AML-193 (cell line): ENCODE results near the gene GJB3.
A peak's percentile ranks its signal among the peaks of the same experiment; 100 is the strongest.
"Not testable (repeated sequence)": the region's sequence is repeated elsewhere in the genome, so short reads cannot be mapped to it uniquely, and the experiment has no call there.

Experiments
- DNase-seq, 2 experiments: peaks; one replicate each; lab custom pipeline; 2025; lab: John Stamatoyannopoulos, UW

The GJB3 gene

GRCh38 chr1:34786521-34787325 lies 5.7 kb downstream of the GJB3 start:
- peak; percentile 52 to 65 for DNase-seq

- peak; percentile 8 to 17 for DNase-seq
These were observed 6.7 kb downstream of the GJB3 start for GRCh38 chr1:34787461-34788420.

GRCh38 chr1:34790985-34791384 lies 10.0 kb downstream of the GJB3 start:
- DNase-seq, result no peak

DNA sequence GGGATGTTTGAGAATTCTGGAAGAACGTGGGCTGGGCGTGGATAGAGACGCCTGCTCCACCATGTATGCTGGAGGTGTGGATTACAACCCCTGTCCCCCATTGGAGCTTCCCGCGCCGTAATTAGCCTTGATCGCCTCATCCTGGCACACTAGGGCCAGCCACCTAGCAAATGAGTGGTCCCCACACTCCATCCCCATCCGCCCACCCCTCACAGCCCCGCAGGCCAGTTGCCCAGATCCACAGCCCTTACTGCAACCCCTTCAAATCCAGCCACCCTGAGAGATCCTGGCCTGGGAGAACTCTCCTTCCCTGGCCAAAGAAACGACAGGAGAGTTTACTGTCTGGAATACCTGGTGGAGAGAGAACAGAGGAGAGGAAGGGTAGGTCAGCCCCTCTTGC lies 11.4 kb downstream of the GJB3 start:
- no peak for DNase-seq

- DNase-seq, result no peak
These were observed 12.1 kb downstream of the GJB3 start, which contains the start of gene GJA4 for GRCh38 chr1:34792868-34793727. Gene GJA4 (plus strand): TSS chr1:34792999. CDS start chr1:34794214, 1,215 bp downstream.

DNA sequence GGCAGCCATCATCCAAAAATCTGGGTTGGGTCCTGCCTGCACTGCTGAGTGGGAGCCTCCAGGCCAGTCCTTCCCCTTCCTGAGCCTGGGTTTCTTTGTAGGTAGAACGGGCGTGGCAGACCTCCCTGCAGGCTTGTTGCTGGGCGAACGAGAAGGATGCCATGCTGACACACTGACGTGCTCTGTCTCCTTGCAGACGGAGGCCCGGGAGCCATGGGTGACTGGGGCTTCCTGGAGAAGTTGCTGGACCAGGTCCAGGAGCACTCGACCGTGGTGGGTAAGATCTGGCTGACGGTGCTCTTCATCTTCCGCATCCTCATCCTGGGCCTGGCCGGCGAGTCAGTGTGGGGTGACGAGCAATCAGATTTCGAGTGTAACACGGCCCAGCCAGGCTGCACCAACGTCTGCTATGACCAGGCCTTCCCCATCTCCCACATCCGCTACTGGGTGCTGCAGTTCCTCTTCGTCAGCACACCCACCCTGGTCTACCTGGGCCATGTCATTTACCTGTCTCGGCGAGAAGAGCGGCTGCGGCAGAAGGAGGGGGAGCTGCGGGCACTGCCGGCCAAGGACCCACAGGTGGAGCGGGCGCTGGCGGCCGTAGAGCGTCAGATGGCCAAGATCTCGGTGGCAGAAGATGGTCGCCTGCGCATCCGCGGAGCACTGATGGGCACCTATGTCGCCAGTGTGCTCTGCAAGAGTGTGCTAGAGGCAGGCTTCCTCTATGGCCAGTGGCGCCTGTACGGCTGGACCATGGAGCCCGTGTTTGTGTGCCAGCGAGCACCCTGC lies 13.2 kb downstream of the GJB3 start:
- DNase-seq, result no peak

DNA sequence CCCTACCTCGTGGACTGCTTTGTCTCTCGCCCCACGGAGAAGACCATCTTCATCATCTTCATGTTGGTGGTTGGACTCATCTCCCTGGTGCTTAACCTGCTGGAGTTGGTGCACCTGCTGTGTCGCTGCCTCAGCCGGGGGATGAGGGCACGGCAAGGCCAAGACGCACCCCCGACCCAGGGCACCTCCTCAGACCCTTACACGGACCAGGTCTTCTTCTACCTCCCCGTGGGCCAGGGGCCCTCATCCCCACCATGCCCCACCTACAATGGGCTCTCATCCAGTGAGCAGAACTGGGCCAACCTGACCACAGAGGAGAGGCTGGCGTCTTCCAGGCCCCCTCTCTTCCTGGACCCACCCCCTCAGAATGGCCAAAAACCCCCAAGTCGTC lies 13.8 kb downstream of the GJB3 start:
- no peak for DNase-seq

DNA sequence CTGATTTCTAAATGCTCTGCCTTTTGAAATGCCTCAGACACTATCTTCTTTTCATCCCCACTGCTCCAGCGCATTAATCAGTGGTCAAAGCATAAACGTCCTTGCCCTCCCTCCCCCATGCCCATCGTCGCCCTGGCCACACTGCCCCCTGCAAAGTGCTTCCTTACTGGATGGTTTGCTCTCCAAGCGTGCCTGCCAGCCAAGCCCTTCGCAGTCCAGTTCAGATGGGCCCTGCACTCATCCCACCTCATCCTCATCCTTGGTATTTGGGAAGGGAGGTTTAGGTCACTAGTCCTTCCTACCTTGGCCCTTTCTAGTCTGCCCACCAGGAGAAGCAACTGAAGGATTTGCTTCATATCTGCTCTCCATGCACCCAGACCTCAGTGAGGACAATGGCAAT lies 14.9 kb downstream of the GJB3 start:
- no peak for DNase-seq

- DNase-seq, result no peak
These were observed 16.0 kb downstream of the GJB3 start for GRCh38 chr1:34796990-34797389.

DNA sequence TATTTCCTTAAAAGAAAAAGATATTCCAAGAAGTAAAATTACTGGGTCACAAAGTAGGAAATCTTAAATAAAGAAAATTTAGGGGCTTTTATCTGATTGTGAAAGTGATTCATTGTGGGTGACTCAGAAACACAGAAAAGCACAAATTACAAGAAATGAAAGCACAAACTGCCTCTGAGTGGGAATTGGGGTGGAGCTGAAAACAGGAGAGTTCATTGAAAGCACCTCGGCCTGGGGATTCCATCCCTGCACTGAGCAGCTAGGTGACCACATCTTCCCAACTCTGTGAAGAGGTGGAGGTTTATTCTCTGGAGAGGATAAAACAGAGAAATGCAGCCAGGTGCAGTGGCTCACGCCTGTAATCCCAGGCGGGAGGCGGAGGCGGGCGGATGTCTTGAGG lies 19.2 kb downstream of the GJB3 start:
- DNase-seq, result no peak

DNA sequence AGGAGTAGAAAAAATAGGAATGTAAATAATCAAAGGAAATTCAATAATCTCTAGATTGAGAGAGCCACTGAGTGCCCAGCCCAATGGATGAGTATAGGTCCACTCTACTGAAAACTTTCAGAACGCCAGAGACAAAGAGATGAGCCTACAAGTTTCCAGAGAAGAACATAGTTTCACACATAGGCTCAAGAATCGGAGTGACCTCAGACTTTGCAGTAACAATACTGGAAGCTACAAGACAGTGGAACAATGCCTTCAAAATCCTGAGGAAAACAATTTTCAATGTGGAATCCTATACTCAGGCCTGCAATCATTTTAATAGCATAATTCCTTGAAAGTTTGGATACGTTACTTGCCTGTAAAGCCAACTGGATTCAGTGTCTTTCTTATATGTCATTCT lies 22.8 kb downstream of the GJB3 start:
- DNase-seq, result no peak

GRCh38 chr1:34806396-34806795 lies 25.4 kb downstream of the GJB3 start:
- DNase-seq, result no peak

DNA sequence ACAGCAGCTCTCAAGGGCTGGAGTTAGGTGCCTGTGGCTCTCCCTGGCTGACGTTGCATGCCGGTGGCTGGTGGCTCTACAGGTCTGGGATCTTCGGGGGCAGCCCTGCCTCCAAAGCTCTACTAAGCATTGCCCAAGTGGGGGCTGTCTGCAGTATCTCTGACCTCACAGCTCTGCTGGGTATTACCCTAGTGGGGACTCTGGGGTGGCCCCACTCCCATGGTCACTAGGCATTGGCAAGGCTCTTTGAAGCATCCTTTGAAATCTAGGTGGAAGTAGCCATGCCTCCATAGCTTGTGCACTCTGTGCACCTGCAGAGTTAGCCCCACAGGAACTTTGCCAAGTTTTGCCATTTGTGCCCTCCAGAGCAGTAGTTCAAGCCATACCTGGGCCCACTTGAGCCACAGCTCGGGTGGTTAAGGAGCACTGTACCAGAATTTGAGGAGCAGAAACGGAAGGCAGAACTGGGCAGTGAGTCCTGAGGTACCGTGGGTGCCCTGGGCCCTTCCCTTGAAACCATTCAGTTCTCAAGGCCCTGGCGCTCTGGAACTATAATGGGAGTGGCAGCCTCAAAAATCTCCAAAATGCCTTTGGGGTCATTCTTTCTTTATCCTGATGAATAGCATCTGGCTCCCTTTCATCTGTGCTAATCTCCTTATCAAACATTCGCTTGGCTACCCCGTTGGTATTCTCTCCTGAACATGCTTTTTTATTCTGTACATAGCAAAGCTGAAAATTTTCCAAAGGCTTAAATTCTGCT lies 27.2 kb downstream of the GJB3 start:
- no peak for DNase-seq

GRCh38 chr1:34810781-34811180 lies 29.8 kb downstream of the GJB3 start:
- not testable (repeated sequence) for DNase-seq

- no peak for DNase-seq
These were observed 35.3 kb downstream of the GJB3 start for GRCh38 chr1:34816332-34816731.

DNA sequence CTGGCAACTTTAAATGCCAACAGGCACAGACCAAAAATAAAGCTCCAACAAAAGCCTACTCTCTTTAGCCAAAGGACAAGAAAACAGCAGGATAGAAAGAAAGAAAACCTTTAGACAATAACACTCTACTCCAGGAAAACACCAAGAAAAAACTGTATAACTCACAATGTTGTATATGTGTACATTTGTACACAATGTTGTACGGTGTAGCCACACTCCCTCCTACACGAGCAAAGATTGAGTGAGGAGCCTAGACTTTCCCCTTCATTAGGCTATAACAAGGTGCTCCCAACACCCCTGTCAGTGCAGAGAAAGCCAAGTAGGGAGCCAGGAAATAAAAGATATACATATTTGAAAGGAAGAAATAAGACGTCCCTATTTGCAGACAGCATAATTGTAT lies 35.8 kb downstream of the GJB3 start:
- DNase-seq, result no peak

DNA sequence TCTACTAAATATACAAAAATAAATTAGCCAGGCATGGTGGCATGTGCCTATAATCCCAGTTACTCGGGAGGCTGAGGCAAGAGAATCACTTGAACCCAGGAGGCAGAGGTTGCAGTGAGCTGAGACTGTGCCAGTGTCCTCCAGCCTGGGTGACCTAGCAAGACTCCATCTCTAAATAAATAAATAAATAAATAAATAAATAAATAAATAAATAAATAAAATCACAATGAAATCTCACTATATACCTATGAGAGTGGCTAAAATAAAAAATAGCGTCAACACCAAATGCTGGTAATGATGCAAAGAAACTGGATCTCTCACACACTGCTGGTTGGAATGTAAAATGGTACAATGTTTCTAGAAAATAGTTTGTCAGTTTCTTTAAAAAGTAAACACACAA lies 37.8 kb downstream of the GJB3 start:
- not testable (repeated sequence) for DNase-seq

DNA sequence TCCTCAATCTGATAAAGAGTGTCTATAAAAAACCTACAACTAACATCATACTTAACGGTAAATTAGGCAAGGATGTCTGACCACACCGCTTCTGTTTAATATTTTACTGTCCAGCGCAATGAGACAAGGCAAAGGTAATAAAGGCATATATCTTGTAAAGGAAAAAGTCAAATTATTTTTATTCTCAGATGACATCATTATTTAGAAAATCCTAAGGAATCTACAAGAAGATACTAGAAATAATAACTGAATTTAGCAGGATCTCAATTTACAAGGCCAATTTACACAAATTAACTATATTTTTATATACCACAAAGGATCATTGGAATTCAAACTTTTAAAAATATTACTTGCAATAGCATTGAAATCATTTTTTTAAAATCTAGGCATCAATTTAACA lies 41.2 kb downstream of the GJB3 start:
- peak; percentile 13 to 18 for DNase-seq

GRCh38 chr1:34824817-34825454 lies 43.9 kb downstream of the GJB3 start:
- DNase-seq, result no peak
